Activated CD4-positive, alpha-beta T cell treated with anti-CD3 and anti-CD28 coated beads, Interleukin-2, Interleukin-6, amounts not matched to agents 100 ng/mL and 50 ng/mL, durations not matched to agents 16 hours and 8 hours (primary cell): Measurements from ENCODE around the gene WDR59.
"Not testable (repeated sequence)": the region's sequence is repeated elsewhere in the genome, so short reads cannot be mapped to it uniquely, and the experiment has no call there.

Experiments
- DNase-seq: peaks from one replicate; pipeline ENCODE4 v3.0.0-alpha.2; 2020

Gene WDR59

DNA sequence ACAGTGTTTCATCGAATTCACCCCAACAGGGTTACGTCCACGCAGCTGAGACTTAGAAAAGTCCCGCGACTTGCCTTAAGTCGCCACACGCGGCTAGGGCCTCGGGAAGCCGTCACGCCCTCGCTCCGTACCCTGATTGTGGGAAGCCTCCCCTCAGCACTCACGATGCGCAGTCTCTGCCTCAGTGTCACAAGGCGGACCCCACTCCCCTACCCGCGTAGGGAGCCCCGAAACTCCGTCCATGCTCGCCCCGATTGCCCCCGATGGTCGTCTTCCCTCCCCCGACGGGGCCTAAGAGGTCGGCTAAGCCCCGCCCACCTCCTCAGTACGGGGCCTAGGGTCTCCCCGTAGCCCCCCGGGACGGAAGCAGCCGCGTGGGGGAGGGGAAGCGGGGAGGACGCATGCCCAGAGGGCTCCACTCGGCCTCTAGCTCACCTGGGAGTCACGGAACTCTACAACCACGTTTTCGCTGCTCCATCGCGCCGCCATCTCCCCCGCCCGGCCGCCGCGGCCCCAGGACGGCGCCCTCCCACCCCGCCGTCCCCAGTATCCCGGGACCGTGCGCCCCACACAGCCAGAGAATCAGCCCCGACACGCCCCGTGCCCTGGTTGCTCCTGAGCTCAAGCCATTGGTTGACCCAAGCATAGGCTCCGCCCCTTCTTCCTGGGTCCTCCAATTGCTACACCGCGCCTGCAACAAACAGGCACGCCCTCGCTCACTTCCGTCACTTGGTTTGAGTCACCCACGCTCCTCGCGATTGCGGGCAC is at the start of gene WDR59:
Gene WDR59 (minus strand): TSS at position 595 of the 768 bp plus-strand sequence. CDS start 106 bp downstream, at position 489.
- peak; percentile 100 for DNase-seq

GRCh38 chr16:75032655-75033054 is 47.7 kb upstream of the WDR59 start:
- no peak for DNase-seq

- DNase-seq = no peak
These were observed 44.9 kb upstream of the WDR59 start for GRCh38 chr16:75029854-75030253.

GRCh38 chr16:75028544-75029135 is 43.7 kb upstream of the WDR59 start:
- no peak for DNase-seq

DNA sequence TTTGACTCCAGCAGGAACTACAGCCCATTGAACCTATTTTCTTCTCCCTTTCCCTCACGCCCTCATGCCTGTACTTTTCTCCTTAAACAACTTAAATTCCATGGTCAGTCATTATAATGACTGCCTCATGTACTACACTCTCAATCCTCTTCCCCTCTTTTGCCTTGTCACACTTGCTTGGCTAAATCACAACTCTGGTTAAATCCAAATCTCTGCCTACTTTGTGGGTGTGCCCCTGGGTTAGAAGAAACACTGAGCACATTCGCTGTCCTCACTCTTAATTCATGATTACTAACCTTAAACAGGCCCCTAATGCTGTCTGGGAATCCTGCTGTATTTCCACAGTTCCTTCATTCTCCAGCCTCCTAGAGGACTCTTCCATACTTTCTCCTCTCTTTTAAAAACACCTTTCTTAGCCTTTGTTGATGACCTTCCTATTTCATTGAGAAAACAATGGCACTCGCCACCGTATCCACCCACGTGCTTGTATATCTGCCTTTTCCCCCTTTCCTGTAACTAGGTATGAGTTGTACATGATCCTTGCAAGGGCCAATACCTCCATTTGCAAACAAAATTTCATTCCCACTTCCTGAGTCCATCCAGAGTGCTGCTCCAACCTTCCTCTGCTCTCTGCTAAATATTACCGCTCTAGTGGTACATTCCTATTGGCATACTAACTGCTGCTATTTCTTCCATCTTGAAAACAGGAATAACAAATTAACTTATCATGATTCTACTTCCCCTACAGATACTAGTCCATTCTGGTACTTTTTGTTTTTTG is 42.8 kb upstream of the WDR59 start:
- no peak for DNase-seq

- no peak for DNase-seq
These were observed 42.0 kb upstream of the WDR59 start for GRCh38 chr16:75026892-75027391.

DNA sequence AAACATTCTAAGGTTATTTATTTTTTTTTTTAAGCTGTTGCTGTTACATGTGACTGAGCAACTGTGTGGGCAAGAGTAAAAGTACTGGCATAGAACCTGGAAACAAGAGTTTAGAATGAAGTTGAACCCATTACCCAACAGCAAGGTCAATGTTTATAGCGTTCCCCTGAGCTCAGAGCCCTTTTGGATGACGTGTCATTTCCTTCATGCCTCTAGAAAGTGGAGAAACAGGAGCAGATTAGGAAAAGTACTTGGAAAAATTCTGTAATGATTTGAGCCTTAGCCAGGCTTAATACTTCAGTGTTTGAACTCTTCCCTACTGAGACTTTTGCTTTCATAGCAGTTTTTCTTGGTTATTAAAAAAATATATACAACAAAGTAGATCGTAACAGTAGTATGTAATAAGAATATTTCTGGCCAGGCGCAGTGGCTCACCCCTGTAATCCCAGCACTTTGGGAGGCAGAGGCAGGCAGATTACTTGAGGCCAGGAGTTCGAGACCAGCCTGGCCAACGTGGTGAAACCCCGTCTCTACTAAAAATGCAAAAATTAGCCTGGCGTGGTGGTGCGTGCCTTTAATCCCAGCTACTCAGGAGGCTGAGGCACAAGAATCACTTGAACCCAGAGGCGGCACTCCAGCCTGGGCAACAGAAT is 41.4 kb upstream of the WDR59 start:
- not testable (repeated sequence) for DNase-seq

GRCh38 chr16:75025761-75026160 is 40.8 kb upstream of the WDR59 start:
- no peak for DNase-seq

- DNase-seq = no peak
These were observed 39.7 kb upstream of the WDR59 start for GRCh38 chr16:75024594-75024993.

- DNase-seq = no peak
These were observed 39.3 kb upstream of the WDR59 start for GRCh38 chr16:75024182-75024581.

GRCh38 chr16:75023009-75023408 is 38.1 kb upstream of the WDR59 start:
- no peak for DNase-seq

- no peak for DNase-seq
These were observed 37.6 kb upstream of the WDR59 start for GRCh38 chr16:75022567-75022966.

GRCh38 chr16:75021410-75021809 is 36.5 kb upstream of the WDR59 start:
- no peak for DNase-seq

DNA sequence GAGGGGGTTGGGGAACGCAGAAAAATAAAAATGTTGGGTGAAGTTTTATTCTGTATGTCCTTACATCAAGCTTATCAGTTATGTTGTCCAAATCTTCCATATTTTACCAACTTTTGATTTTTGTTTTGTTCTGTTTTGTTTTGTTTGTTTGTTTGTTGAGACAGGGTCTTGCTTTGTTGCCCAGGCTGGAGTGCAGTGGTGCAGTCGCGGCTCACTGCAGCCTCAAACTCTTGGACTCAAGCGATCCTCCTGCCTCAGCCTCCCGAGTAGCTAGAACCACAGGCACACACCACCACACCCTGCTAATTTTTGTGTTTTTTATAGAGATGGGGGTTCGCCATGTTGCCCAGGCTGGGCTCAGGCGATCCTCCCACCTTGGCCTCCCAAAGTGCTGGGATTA is 34.7 kb upstream of the WDR59 start:
- no peak for DNase-seq

- peak; percentile 34 for DNase-seq
These were observed 34.1 kb upstream of the WDR59 start for GRCh38 chr16:75019007-75019406.

GRCh38 chr16:75017670-75018525 is 33.0 kb upstream of the WDR59 start:
- DNase-seq = no peak

- DNase-seq = not testable (repeated sequence)
These were observed 31.6 kb upstream of the WDR59 start for GRCh38 chr16:75016451-75017081.

- DNase-seq = no peak
These were observed 29.4 kb upstream of the WDR59 start for GRCh38 chr16:75014318-75014717.

DNA sequence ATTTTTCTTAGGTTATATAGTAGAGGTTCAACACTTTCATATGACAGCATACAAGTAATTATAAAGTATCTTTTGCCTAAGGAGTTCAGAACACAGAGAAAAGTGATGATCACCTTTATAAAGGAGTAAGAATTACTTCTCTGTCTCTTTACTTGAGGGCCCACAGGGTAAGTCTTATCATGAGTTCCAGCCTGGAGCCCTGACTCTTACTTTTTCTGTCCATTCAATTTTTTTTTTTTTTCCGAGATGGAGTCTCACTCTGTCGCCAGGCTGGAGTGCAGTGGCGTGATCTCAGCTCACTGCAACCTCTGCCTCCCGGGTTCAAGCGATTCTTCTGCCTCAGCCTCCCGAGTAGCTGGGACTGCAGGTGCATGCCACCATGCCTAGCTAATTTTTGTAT is 28.2 kb upstream of the WDR59 start:
- DNase-seq = not testable (repeated sequence)

- peak; percentile 27 for DNase-seq
These were observed 27.6 kb upstream of the WDR59 start for GRCh38 chr16:75012380-75013081.
